NCI-H748 treated with DMSO at 0.1 percent for 48 hours (cell line): Measurements from ENCODE around the gene PSORS1C2.
"Not testable (repeated sequence)": the region's sequence is repeated elsewhere in the genome, so short reads cannot be mapped to it uniquely, and the experiment has no call there.

ENCODE experiments used
- DNase-seq: peaks from one replicate; lab custom pipeline; 2025; lab: John Stamatoyannopoulos, UW

The PSORS1C2 gene

DNA sequence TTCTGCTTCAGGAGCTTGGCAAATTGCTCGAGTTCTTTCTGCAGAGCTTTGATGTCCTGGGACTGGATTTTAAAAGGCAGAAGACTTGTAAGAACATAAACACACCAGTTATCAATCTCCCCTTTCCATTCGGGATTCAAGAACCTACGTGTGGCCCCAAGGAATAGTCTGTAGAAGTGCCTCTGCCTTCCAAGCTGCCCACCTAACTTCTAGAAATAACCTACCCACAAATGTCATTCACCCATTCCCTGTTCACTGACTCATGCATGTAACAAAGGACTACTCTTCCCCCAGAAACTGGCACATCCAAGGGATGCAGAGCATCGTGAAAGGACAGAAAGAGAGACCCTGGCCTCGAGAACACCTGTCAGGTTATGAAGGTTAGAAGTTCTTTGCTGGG is 27.1 kb upstream of the PSORS1C2 start:
- no peak for DNase-seq

GRCh38 chr6:31165064-31165832 is 26.4 kb upstream of the PSORS1C2 start:
- DNase-seq: not testable (repeated sequence)

GRCh38 chr6:31164475-31165063 is 25.7 kb upstream of the PSORS1C2 start:
- DNase-seq: not testable (repeated sequence)

GRCh38 chr6:31163922-31164321 is 25.1 kb upstream of the PSORS1C2 start:
- DNase-seq: no peak

- DNase-seq: no peak
These were observed 23.7 kb upstream of the PSORS1C2 start for GRCh38 chr6:31162463-31163165.

DNA sequence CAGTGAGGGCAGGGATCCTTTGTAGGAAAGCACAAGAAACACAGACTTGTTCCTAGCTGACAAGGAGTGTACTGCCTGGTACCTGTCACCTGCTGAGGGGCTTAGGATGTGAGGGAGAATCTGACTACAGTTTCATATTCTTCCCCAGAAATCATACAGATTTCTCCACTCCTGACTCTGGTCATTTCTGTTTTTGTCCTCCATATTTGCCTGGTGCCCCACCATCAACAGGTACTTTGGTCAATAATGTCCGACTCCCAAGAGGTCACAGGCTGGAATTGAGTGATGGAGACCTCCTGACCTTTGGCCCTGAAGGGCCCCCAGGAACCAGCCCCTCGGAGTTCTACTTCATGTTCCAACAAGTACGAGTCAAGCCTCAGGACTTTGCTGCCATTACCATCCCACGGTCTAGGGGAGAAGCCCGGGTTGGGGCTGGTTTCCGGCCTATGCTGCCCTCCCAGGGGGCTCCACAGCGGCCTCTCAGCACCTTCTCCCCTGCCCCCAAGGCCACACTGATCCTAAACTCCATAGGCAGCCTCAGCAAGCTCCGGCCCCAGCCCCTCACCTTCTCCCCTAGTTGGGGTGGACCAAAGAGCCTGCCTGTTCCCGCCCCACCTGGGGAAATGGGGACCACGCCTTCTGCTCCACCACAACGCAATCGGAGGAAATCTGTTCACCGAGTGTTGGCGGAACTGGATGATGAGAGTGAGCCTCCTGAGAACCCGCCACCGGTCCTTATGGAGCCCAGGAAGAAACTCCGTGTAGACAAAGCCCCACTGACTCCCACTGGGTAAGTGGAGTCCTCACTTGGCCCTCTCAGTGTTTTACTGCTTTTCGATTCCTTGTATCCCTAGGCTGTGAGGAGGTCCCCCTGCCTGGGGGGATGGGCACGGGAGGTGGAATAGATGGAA is 22.6 kb upstream of the PSORS1C2 start:
- no peak for DNase-seq

DNA sequence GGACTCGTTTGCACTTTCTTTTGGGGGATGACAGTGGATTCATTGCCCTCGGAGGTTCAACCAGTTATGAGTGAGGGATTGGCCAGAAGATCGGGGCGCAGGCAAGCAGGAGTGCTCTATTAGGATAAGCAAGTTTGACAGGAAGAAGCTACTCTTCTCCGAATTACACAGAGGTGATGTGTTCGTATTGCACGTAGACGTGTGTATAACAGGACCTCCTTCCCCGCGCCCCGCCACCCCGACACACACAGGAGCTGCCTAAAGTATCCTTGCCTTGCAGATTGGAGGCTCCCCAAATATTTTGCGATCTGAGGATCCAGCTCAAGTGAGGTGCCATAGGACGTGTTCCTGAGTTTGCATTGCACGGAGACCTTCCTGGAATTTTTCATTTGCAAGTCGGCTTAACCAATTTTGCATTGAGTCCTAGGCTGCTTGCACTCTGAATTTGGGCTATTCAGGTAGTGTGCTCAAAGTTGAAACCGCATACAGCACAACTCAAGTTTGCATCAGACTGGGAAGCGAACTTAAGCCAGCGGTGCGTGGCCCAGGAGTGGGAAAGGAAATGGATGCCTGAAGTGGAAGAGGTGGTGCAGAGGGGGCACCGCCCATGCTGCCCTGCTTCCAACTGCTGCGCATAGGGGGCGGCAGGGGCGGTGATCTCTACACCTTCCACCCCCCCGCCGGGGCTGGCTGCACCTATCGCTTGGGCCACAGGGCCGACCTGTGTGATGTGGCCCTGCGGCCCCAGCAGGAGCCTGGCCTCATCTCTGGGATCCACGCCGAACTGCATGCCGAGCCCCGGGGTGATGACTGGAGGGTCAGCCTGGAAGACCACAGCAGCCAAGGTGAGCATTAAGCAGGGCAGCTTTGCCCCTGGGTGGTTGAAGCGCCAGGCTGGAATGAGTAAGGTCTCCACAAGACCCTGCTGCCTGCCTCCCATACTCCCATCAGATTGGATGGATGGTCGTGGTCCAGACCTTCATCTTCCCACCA is 20.3 kb upstream of the PSORS1C2 start:
- peak; percentile 11 for DNase-seq

DNA sequence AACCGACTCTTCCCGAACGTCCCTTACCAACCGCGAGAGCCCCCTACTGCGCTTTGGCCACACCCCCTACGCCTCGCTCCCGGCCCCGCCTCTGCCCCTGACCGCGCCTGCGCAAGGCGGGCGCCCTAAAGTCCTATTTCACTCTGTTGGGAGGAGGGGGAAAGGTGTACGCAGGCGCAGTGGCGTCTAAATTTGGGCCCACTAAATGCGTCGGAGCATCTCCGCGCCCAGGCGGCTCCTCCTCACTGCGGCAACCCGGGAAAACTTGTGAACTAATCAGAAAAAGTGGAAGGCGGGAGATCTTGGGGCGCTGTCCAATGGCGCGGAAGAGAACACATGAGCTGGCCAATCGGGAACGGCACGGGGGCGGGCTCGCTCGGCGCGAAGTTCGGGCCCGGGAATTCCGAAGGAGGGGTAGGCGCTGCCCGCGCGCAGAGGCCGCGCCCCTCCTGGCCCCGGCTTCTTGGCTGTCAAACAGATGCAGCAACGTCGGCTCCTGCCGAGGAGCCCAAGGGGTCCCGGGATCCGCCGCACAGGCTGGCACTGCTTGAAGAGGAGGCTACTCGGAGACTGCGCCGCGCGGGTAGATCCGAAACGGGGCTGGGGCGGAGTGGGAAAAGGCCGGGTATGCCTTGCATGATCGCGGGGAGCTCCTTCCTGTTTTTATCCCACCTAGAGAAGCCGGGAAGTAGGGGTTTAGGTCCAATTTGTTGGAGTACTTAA is 19.4 kb upstream of the PSORS1C2 start, which contains the start of gene TCF19:
Gene TCF19 (plus strand): TSS at position 450 of the 723 bp plus-strand sequence. CDS start 881 bp downstream, outside the sequence.
- DNase-seq: peak; percentile 99

- no peak for DNase-seq
These were observed 18.8 kb upstream of the PSORS1C2 start, which contains the start of gene CCHCR1 for GRCh38 chr6:31157513-31158139. Gene CCHCR1, minus strand, starts transcription at chr6:31157802. Its CDS starts 202 bp downstream, at chr6:31157600.

DNA sequence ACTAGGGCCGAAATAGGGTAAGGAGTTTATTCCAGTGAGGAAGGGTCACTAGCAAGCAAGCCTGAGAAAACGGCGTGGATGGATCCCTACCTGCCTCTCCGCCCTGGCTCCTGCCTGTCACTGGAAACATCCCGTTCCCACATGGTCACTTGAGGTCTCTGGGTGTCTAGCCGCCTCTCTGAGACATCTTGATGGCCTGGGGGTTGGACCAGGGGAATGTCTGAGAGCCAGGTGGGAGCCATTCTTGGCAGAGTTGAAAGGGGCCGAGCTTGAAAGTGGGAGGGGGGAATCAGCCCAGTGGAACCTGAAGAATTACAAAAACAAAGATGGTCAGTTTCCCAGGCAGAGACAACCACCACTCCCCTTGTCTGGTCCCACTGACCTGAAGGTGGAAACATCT is 17.8 kb upstream of the PSORS1C2 start:
- no peak for DNase-seq

DNA sequence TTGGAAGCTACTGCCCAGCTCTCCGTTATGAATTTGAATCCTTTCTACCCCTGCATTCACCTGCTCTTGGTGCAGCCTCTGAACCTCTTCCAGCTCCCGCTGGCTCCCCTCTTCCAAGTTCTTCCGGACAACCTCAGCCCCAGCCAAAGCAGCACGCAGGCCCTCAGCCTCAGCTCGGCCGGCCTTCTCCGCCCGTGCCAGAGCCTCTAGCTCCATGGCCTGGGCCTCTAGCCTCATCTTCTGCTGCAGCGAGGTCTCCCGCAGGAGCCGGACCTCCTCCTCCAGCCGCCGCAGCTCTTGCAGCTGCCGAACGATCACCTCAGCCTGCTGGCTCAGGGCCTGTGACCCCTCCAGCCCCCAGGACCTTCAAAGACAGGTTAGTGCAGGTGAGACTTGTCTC is 15.6 kb upstream of the PSORS1C2 start:
- no peak for DNase-seq

DNA sequence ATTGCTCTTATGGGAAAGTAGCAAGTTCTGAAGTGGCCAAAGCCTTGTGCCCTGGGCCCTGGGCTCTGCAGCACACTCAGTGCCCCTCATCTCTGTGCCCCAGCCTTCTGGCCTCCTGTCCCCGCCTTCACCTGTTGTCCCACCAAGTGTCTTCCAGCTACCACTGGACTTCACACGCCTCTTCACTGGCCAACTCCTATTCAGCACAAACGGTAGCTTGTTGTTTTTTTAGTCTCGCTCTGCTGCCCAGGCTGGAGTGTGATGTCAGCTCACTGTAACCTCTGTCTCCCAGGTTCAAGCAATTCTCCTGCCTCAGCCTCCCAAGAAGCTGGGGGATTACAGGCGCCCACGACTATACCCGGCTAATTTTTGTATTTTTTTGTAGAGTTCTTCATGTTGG is 13.9 kb upstream of the PSORS1C2 start:
- DNase-seq: no peak

GRCh38 chr6:31149827-31150447 is 11.1 kb upstream of the PSORS1C2 start:
- no peak for DNase-seq

DNA sequence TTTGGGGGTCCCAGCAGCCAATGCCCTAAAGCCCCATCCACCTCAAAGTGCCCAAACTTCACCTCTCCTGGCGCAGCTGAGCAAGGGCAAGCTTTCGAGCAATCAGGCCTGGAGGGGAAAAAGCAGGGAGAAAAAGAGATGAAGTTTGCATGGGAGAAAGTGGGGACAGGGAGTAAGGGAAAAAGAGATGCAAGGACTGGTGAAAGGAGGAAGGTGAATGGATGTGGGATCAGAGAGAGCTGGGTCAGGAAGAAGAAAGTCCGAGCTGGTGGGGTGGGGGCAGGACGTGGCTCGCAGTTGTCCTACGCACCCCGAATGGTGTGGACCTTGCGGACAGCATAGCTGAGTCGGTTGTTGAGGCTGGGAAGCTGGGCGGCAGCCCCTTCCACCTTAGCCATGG is 6.5 kb upstream of the PSORS1C2 start:
- no peak for DNase-seq

DNA sequence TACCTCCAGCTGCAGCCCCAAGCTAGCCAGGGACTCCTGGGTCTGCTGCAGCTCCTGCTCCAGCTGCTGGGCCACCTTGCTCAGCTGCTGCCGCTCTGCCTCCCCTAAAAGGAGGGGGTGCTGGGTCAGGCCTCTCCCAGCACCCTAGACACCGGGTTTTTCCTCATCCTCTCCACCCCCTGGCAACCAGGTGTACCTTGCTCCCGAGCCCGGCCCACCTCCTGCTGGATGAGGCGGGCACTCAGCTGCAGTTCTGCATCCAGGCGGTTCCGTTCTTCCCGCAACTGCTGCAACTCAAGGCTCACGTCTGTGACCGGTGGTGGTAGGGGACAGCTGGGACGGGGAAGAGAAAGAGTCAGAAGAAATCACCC is 6.1 kb upstream of the PSORS1C2 start:
- no peak for DNase-seq

DNA sequence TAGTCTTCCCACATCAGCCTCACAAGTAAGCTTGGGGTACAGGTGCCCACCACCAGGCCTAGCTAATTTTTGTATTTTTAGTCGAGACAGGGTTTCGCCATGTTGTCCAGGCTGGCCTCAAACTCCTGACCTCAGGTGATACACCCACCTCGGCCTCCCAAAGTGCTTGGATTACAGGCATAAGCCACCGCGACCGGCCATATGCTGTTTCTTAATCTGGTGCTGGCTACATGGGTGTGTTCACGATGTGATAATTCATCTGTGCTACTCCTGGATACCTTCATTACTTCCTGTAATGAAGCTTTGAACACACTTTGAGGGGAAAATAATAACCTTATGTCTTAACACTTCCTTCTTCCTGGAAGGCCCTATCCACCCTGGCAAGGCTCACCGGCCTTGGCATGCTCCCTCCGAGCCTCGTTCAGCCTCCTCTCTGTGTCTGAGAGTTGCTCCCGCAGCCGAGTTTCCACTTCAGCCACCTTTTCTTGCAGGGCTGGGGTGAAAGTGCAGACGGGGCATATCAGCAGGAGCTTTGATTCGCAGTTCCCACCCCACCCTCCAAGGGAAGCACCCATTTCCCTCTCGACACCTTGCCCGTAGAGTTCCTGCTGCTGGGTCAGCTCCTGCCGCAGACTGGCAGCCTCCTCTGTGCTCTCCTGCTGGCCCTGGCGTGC is 5.6 kb upstream of the PSORS1C2 start:
- DNase-seq: no peak

DNA sequence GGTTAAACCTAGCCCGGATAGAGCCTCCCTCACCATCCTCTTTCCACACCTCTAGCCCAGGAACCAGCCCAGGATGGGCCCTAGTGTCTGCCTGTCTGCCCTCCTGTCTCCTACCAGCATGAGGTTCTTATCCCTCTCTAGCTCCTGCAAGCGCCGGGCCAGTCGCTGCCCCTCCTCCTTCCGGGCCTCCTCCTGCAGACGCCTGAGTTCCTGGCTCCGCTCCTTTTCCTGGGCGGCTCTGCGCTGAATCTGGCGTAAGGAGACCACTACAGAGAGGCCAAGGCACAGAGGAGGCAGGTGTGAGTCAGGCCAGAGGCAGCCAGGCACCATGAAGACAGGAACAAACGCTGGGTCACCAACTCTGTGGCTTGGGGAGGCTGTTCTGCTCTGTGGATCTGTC is 4.3 kb upstream of the PSORS1C2 start:
- no peak for DNase-seq

- no peak for DNase-seq
These were observed 3.5 kb upstream of the PSORS1C2 start for GRCh38 chr6:31142361-31142761.
